ENCODE data around the gene OR4F6.

- TF ChIP-seq CTCF (IDR thresholded peaks at IDR 0.05) (no peak), EZH2 (IDR thresholded peaks at IDR 0.05) (no peak)
These were observed 2.3 kb upstream of the OR4F6 start for GRCh38 chr15:101801048-101801447.
